HG03521 (cell line): Measurements from ENCODE around the gene CDK4.

Experiments used
- ATAC-seq: cut with Tn5 transposase; IDR thresholded peaks from one replicate; pipeline ENCODE4 v1.9.1; 2021; ENCODE audit warnings: mild to moderate bottlenecking, moderate library complexity; ENCODE audit not compliant: unreplicated experiment

Gene CDK4

GRCh38 chr12:57741413-57741789 lies 10.7 kb downstream of the CDK4 start:
- ATAC-seq, result no peak

DNA sequence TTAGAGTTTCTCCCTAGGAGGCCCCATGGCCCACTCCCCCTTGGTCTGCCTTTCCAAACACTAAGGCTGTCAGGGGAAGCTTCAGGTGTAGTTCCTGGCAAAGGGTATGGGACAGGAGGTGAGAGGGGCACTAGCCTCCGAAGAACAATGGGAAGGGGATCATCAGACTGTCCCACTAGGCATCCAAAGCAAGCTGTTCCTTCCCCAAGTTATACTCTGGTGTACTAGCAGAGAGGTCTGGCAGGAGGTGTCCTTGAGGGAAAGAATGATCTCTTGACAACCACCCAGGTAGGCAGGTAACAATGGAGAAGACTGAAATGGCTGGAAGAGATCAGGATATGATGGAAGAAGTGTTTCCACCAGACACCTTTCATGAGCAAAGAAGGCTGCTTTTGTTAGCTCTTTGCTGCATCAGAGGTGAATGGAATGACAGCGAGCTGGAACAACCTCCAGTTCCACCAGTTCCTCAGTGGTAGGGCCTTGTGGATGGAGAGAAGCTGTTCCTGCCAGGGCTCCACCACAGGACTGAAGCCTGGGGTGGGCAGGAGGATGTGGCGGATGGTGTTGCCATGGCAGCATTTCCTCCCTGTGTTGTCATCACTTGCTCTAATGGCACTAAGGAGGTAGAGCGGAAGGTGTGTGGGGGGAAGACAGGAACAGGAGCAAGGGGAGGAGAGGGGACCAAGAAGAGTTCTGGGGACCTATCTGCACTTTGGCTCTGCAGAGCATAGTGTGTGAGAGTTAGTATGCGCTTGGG lies 11.3 kb downstream of the CDK4 start:
- peak; percentile 55 for ATAC-seq

- no peak for ATAC-seq
These were observed 12.1 kb downstream of the CDK4 start for GRCh38 chr12:57739914-57740538.

DNA sequence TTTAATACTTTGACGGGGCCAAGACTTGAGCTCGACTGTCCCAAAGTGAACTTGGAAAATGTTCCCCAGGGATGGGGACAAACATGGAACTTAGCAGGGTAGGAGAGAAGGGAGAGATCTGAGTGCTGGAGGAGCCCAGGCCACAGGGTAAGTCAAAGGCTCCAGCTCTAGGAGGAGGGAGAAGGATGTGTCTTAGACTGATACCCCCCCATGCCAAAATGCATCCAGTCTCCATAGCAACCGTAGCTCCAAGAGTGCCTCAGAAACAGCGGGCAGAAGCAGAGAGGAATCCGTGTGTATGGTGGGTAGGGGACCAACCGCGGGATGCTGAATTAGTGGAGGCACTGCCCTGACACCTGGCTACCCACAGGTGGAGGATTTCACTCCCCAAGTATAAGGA lies 12.7 kb downstream of the CDK4 start:
- ATAC-seq, result no peak

DNA sequence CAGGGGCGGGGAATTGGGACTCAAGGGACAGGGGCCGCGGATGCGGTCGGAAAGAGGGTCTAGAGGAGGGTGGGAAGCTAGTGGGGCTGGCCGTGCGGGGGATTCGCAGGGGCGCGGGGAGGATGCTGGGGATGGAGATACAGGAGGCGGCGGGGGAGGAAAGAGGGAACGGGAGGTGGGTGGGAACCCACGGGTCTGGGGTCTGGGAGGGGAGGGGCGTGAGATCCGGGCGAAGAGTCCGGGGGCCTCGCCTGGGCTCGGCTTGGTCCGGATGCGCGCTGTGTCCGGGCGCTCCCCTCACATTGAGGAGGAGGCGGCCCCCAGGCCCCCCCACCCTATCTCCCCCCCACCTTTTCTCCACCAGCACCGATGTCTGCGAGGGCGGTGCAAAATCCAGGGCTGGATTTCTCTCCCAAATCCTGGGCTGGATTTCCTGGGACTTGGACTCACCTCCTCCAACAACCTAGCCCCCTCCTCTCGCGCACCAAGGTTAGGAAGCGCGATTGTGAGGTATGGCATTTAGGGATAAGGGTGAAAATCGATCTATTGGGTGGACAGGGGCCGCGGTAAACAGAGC lies 13.4 kb downstream of the CDK4 start, which contains the start of gene AGAP2:
Gene AGAP2 (minus strand): TSS at position 82 of the 577 bp plus-strand sequence. CDS start 496 bp downstream, outside the sequence.
- ATAC-seq, result no peak

DNA sequence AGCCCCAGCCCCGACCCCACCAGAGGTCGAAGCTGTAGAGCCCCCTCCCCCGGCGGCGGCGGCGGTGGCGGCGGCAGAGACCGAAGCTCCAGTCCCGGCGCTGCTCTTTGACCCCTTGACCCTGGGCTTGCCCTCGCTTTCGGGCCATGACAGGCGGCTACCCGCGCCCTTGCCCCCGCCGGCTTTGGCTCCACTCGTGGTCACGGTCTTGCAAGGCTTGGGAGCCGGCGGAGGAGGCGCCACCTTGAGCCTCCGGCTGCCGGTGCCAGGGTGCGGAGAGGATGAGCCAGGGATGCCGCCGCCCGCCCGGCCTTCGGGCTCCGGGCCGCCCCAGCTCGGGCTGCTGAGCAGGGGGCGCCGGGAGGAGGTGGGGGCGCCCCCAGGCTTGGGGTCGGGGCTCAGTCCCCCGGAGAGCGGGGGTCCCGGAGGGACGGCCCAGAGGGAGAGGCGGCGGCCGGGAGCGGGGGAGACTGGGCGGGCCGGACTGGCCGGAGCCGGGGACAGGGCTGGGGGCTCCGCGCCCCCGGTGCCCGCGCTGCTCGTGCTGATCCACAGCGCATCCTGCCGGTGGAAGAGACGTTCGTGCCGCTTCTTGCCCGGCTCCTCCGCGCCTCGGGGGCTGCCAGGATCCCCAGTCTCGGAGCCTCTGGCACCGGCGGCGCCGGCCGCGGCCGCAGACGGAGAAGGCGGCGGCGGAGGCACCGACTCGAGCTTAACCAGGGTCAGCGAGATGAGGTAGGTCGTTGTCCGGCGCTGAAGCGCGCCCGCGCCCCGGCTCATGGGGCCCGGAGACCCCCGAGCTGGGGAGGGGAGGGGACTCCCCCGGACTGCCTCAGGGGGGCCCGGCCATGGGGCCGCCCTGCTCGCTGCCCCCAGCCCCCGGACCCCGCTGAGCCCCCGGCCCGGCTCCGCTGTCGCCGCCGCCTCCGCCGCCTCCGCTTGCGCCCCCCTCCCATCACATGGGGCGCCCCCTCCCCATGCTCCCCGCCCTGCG lies 14.3 kb downstream of the CDK4 start:
- no peak for ATAC-seq

DNA sequence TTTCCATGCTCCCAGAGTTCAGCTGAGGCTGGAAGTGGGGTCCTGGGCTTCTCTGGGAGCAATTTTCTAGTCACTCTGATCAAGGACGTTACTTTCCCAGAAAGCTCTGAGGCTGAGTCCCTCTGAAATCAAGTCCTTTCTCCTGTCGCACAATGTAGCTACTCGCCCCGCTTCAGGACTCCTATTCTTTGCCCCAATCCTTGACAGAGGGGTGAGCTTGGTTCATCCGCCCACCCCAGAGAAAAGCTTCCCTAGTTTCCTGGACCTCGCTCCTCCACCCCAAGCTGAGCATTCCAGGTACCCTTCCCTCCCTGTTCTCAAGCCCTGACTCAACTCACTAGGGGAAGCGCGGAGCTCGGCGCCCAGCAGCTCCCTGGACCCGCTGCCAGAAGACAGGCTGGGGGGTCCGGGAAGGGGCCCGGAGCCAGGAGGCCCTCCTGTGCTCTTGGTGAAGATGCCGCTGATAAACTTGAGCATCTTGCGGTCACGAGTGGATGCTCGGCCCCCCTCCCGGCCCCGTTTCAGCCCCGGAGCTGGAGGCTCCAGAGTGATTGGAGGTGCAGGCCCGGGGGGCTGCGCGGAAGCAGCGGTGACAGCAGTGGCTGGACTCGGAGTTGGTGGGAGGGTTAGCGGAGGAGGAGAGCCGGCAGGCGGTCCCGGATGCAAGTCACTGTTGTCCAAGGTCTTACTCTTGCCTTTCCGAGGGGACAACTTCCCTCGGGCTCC lies 15.2 kb downstream of the CDK4 start:
- no peak for ATAC-seq

- ATAC-seq, result no peak
These were observed 16.0 kb downstream of the CDK4 start for GRCh38 chr12:57735952-57736740.

GRCh38 chr12:57735198-57735855 lies 16.8 kb downstream of the CDK4 start:
- ATAC-seq, result no peak

DNA sequence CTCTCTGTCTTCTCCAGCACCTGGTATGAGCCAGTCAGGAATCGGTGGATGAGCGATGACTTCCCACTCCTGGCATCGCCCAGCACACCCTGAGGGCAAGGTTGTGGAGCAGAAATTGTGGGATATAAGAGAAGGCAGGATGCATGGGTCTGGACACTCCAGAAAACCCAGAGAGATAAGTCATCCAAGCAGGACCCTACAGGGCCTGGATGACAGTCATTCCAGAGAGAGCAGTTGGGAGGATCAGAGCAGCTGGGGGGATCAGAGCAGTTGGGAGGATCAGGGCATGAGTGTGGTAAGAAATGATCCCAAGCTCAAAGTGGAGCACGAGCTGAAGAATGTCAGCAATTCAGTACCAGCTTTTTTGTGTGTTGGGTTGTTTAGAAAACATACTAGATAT lies 17.5 kb downstream of the CDK4 start:
- no peak for ATAC-seq

DNA sequence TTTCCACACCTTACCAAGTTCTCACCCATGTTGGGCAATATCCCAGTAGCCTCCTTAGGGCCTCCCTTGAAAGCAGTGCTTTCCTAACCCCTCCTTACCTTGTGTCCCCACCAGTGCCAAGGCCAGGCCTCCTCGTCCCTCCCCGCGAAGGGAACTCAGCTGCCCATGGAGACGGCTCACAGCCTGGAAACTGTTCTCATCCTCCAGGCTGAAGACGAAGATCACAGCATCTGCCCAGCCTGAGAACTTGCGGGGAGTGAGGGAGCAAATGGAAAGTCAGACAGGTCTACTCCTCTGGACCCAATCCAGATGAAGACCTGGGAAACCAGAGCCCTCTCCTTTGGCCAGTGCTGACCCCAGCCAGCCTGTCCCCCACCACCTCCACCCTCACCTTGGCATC lies 18.2 kb downstream of the CDK4 start:
- no peak for ATAC-seq

GRCh38 chr12:57732726-57733593 lies 19.1 kb downstream of the CDK4 start:
- no peak for ATAC-seq

DNA sequence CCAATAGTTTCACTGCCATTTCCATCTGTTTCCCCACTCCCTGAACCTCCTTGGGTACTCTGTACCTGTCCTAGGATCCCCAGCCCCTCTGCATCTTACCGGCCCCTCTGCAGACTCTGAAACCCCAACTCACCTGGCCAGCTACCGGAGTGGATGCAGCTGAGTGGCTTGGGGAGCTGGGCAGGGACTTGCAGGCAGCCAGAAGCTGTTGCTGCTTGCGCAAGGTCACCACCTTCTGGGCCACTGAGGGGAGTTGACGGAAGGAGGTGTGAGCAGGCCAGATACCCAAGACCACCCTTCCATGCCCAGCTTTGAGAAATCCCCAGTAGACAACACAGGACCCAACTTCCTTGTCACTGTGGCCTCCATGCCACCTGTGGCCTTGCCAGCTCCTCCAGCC lies 19.8 kb downstream of the CDK4 start:
- ATAC-seq, result no peak

- ATAC-seq, result no peak
These were observed 20.6 kb downstream of the CDK4 start for GRCh38 chr12:57731411-57732080.

DNA sequence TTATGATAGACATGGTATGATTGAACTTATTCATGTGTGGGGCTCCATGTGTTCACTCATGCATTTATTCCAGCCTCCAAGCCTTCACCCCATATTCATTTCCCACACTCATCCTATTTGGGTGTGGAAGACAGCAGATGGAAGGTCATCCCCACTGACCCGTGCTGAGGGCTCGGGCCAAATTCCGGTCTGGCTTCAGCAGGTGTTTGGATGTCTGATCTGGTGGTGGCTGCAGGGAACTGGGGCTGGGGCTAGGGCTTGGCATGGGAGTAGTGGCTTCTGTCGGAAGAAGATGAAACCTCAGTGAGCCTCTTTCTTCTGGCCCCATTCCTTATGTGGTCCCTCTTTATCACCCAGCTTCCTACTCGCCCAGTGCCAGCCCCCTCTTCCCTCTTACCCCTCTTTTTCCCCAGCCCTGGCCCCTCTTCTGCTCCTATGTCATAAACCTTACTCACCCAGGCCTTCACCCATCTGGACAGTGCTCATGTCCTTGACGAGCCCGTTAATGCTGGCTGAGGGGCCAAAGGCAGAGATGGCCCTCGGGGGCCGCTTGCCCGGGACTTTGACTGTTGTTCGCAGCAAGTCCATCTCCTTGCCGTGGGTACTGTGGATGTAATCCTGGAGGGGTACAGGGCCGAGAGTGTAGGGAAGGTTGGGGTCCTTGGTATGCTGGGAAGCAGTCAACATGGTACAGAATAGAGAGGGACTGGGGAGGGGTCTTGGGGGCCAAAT lies 21.6 kb downstream of the CDK4 start:
- no peak for ATAC-seq

DNA sequence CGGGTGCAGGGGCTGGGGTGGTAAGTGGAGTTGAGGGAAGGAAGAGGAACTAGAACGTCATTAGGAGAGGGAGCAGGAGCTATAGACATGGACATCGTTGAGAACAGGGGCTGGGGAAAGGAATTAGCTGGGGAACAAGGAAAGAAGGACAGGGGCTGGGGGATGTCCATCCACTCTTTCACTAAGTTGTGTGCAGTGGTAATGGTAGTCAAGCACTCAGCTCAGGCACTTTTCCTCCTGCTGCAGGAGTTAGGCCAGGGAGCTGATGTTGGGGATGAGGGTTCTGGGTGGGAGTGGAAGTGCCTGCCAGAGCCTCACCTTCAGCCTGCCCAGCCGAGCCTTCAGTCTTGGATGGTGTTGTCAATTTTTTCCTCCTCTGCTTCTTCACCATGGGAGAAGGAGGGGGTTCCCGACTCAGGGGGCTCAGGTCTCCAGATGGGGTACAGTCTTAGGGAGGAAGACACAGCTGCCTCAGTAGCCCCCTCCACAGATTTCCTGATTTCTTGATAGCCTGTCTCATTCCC lies 22.7 kb downstream of the CDK4 start:
- ATAC-seq, result no peak
